Testis (tissue), 3 donors: ENCODE measurements around the gene MAB21L3. TPM values are rescaled to one million over a fixed set of nuclear protein-coding genes. Genes with fewer than 3 reads are reported as not detected.

Source experiments
- DNase-seq: peaks from one replicate; pipeline ENCODE4 v3.0.0-alpha.2; 2019
- H3K27ac ChIP-seq, 2 donors: fragments of 200-600 bp; sonication (generic); one replicate each; pipeline ENCODE4 v1.5.1; 2019
- H3K27me3 ChIP-seq: fragments of 200-600 bp; sonication (generic); one replicate; pipeline ENCODE4 v1.5.1; 2019
- H3K36me3 ChIP-seq: fragments of 200-600 bp; sonication (generic); one replicate; pipeline ENCODE4 v1.5.1; 2017; ENCODE audit warnings: low read depth; ENCODE audit errors: missing control alignments
- H3K4me1 ChIP-seq: fragments of 200-600 bp; sonication (generic); one replicate; pipeline ENCODE4 v1.5.1; 2019
- H3K4me3 ChIP-seq, 2 donors: fragments of 200-600 bp; sonication (generic); one replicate each; pipeline ENCODE4 v1.5.1; 2017 to 2019
- H3K9me3 ChIP-seq: fragments of 200-600 bp; sonication (generic); one replicate; pipeline ENCODE4 v1.5.1; 2017
- POLR2A ChIP-seq: fragments of 450-650 bp; IDR thresholded peaks from one replicate; pipeline ENCODE4 v1.6.1; 2017; ENCODE audit warnings: antibody characterized with exemption, mild to moderate bottlenecking, moderate library complexity
- WGBS, 2 donors: methylation state at CpG; one replicate each; pipeline ENCODE4 v1.1.5; 2018; 5-methylcytosine and 5-hydroxymethylcytosine counted together
- intact Hi-C: fragments of 100-400 bp; cut with DNase I; formaldehyde crosslinking; loops from one replicate; pipeline ENCODE4 v1.15.1; 2023; ENCODE audit warnings: low total_unique reads
- polyA plus RNA-seq: library from polyadenylated mRNA; stranded (reverse); fragments of 350-450 nt; fragmentation: Illumina TruSeq; extraction: RNeasy Lipid Tissue Mini Kit (QIAGEN cat#74804); gene quantifications from one replicate; pipeline ENCODE4 v1.2.3, GENCODE V29; 2014; ENCODE audit warnings: low read depth, low replicate concordance; ENCODE audit not compliant: insufficient read depth
- total RNA-seq, 2 donors: library from RNA; depleted of rRNA; stranded (reverse); fragments of >200 nt; gene quantifications; one replicate each; pipeline ENCODE4 v1.2.3, GENCODE V29; 2016
- TF ChIP-seq, protein P1 (sequence below), 3 experiments: fragments of 450-650 bp in 2 of 3; fragments of 200-600 bp in 1 of 3; sonication (generic) in 1 of 3; IDR thresholded peaks; one replicate each; pipeline ENCODE4 v1.5.1; 2016 to 2019; ENCODE audit warnings: antibody characterized with exemption in 3 of 3, mild to moderate bottlenecking in 2 of 3, moderate library complexity in 1 of 3

Gene MAB21L3
- total and polyA plus RNA-seq, 3 donors from 2014 or later = 0.37 to 3.8 (median 1.8) TPM

DNA sequence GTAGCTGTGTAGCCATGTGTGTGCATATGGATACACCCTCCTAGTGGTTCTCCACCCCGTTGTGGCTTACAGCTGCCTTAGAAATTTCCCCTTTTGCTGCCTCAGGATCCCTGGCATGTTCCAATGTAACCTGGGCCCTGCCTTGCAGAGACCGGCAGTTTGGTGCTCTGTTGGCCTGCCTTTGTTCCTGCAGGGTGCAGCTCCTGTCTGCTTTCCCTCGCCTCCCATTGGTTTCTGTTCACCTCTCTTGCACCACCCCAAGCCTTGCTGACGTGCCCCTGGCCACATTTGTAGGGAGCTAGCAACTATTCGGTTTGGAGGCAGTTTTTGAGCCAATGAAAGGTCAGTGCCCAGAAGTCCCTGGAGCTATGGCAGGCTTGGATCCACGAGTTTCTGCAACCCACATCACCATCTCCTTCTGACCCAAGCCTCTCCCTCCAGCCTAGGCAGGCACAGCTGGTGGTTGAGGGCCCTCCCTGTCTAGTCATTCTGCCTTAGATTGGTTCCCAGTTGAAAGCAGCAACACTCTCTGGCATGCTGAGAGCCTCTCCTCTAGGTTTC, 54.9 kb downstream of the MAB21L3 start:
- Histone ChIP-seq H3K9me3 (no peaks in the 10 kb centered on the region), H3K36me3 (no peaks in the 10 kb centered on the region), H3K27me3 (no peaks in the 10 kb centered on the region), H3K4me3 (no peak overlapping the region), H3K27ac (peak overlapping the region in 1 of 2 donors; percentile 60), H3K4me1 (peaks cover 28% of the 10 kb centered on the region)
- no peak for DNase-seq
- TF ChIP-seq POLR2A = no peak
- TF ChIP-seq, protein P1, sequence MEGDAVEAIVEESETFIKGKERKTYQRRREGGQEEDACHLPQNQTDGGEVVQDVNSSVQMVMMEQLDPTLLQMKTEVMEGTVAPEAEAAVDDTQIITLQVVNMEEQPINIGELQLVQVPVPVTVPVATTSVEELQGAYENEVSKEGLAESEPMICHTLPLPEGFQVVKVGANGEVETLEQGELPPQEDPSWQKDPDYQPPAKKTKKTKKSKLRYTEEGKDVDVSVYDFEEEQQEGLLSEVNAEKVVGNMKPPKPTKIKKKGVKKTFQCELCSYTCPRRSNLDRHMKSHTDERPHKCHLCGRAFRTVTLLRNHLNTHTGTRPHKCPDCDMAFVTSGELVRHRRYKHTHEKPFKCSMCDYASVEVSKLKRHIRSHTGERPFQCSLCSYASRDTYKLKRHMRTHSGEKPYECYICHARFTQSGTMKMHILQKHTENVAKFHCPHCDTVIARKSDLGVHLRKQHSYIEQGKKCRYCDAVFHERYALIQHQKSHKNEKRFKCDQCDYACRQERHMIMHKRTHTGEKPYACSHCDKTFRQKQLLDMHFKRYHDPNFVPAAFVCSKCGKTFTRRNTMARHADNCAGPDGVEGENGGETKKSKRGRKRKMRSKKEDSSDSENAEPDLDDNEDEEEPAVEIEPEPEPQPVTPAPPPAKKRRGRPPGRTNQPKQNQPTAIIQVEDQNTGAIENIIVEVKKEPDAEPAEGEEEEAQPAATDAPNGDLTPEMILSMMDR (IDR thresholded peaks at IDR 0.05) = no peak
- WGBS, 2 donors = 48 to 59% methylated on average over 6 of the region's 6 CpGs
- intact Hi-C loops = no loop called here

- intact Hi-C loops = no loop called here
- TF ChIP-seq, protein P1 (IDR thresholded peaks at IDR 0.05) = no peak
- TF ChIP-seq POLR2A = no peak
- Histone ChIP-seq H3K9me3 (no peaks in the 10 kb centered on the region), H3K36me3 (no peaks in the 10 kb centered on the region), H3K27ac (peak overlapping the region in 1 of 2 donors; percentile 60), H3K4me3 (no peak overlapping the region), H3K27me3 (no peaks in the 10 kb centered on the region), H3K4me1 (peaks cover 28% of the 10 kb centered on the region)
- no peak for DNase-seq
- WGBS, 2 donors = 70 to 78% methylated on average over 4 of the region's 4 CpGs
Measured at GRCh38 chr1:116166655-116167054, 55.5 kb downstream of the MAB21L3 start.

GRCh38 chr1:116167625-116168276, 56.6 kb downstream of the MAB21L3 start:
- intact Hi-C loops = no loop called here

DNA sequence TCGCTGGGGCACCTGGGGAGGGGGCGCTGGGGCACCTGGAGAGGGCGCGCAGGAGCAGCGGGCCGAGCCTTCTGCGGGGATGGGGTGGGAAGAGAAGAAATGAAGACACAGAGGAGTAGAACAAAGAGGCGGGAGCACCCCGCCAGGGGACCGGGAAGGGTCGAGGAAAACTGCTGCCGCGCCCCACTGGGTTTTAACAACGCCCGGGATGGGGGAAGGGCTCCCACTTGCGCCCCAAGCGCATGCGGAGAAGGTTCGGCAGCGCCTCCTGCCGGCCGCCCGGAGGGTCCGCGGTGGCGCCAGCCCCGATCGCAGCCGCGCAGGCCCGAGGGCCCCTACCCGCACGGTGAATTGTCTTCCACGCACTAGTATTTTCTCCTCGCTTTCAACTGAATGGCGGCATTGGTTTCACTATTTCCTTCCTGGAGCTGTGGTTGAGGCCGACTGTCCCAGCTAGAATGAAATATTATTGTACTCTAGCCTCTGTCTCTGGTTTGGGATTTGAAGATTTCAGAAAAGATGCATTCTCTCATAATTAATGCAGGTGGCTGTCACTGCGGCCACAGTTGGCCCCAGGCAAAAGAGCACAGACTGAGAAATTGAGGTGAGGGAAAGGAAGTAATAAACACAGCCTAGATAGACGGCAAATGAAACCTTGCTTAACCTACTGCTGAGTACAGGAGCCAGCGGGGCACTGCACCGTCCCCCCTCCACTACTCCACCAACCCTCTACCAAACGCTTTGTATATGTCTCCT, 57.3 kb downstream of the MAB21L3 start:
- TF ChIP-seq, protein P1 (IDR thresholded peaks at IDR 0.05) = peak; percentile 80 to 92 (median 92)
- TF ChIP-seq POLR2A = no peak
- Histone ChIP-seq H3K9me3 (no peaks in the 10 kb centered on the region), H3K4me3 (peak overlapping the region; percentile 55 to 70), H3K4me1 (peaks cover 28% of the 10 kb centered on the region), H3K36me3 (no peaks in the 10 kb centered on the region), H3K27me3 (no peaks in the 10 kb centered on the region), H3K27ac (peak overlapping the region; percentile 83 to 84)
- 7 to 10% methylated on average over 34 to 41 of the region's 42 CpGs for WGBS, 2 donors
- DNase-seq = peak; percentile 86
- intact Hi-C loops = no loop called here

More at GRCh38 chr1:116167625-116168276, 56.6 kb downstream of the MAB21L3 start:
- Histone ChIP-seq H3K9me3 (no peaks in the 10 kb centered on the region), H3K27me3 (no peaks in the 10 kb centered on the region), H3K4me3 (peak overlapping the region; percentile 55 to 70), H3K27ac (peak overlapping the region; percentile 83 to 84), H3K4me1 (peaks cover 28% of the 10 kb centered on the region), H3K36me3 (no peaks in the 10 kb centered on the region)
- peak; percentile 46 for DNase-seq
- 14 to 22% methylated on average over 32 to 35 of the region's 35 CpGs for WGBS, 2 donors
- TF ChIP-seq, protein P1 (IDR thresholded peaks at IDR 0.05) = no peak
- no peak for TF ChIP-seq POLR2A
